Medulla oblongata (tissue), 1 donor: Measurements from ENCODE around the gene POM121L12.

ENCODE experiments used
- DNase-seq: peaks from one replicate; pipeline ENCODE4 v3.0.0-alpha.2; 2015; ENCODE audit errors: extremely low spot score

Gene POM121L12

GRCh38 chr7:53035499-53036412, at the start of gene POM121L12:
Gene POM121L12 (plus strand): TSS chr7:53035633. CDS start chr7:53035672, 39 bp downstream.
- DNase-seq: no peak

DNA sequence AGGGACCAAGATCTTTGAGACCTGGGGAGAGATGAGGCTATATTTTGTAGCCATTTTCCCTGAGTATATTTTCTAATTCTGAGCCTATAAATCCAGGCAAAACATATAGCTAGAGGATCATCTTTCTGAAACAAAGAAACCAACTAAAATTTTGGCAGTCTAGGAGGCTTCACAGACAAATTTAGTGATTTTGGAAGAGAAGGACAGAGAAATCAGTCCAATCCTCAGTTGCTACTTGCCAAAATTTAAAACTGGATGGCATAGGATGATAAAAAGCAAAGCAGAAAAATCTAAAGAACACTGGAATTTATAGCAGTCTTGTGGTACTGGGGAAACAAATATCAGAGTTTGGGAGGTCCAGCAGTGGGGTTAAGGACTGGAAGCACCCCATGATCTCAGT, 43.4 kb upstream of the POM121L12 start:
- DNase-seq: no peak

DNA sequence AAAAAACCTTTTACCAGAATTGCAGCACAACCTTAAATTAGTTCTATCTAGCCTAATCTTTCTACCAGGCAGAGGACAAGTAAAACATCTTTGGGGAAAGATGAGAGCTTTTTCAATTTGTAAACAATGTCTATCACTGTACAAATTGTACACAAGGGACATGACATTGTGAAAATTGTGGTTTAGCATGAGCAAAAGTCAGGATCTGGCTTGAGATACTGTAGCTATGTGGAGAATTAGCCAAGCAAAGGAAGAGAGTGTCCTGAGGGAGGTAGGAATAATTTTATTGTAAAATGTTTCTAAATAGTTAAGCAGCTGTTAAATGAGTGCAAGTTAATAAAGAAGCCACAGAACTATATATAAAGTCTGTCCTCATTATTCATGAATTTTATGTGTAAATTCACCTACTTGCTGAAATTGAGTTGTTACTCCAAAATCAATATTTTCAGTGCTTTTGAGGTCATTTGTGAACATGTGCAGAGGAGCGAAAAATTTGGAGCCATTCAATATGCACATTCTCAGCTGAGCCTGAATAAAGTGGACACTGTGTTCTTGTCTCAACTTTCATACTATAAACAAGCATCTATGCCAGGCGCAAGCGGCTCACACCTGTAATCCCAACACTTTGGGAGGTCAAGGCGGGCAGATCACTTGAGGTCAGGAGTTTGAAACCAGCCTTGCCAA, 42.8 kb upstream of the POM121L12 start:
- no peak for DNase-seq

DNA sequence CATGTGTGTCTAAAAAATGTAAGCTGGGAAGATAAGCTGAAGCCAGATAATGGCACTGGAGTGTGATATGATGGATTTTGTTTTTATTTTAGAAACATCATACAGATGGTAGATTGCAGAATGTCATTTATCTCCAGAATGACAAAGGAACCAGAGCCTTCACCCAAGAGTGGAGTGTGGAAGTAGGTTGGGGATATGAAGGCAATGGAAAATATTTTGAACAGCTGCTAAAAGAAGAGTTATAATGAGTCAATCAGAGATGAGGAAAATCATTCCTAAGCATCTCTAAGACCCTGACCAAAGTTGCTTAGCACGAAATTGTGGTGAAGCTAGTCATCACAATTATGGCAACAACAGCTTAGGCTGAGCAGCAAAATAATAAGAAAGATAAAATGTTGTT, 39.8 kb upstream of the POM121L12 start:
- no peak for DNase-seq

GRCh38 chr7:53001221-53001620, 34.2 kb upstream of the POM121L12 start:
- no peak for DNase-seq

GRCh38 chr7:53002389-53002788, 33.0 kb upstream of the POM121L12 start:
- no peak for DNase-seq

DNA sequence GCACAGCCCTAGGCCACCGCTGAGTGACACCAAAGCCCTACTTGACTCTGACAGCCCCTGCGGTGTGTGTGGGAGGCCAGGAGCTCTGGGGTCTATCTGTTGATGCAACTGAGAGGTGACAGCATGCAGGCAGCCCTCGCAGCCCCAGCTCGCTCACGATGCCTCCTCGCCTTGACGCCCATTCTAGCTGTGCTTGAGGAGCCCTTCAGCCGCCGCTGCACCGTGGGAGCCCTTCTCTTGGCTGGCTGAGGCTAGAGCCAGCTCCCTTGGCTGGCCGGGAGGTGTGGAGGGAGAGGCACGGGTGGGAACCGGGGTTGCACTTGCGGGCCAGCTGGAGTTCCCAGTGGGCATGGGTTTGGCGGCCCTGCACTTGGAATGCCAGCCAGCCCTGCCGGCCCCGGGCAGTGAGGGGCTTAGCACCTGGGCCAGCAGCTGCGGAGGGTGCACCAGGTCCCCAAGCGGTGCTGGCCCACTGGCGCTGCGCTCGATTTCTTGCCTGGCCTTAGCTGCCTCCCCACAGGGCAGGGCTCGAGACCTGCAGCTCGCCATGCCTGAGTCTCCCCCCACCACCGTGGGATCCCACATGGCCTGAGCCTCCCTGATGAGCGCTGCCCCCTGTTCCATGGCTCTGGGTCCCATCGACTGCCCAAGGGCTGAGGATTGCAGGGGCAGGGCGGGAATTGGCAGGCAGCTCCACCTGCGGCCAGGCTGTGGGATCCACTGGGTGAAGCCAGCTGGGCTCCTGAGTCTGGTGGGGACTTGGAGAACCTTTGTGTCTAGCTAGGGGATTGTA, 31.6 kb upstream of the POM121L12 start:
- no peak for DNase-seq

DNA sequence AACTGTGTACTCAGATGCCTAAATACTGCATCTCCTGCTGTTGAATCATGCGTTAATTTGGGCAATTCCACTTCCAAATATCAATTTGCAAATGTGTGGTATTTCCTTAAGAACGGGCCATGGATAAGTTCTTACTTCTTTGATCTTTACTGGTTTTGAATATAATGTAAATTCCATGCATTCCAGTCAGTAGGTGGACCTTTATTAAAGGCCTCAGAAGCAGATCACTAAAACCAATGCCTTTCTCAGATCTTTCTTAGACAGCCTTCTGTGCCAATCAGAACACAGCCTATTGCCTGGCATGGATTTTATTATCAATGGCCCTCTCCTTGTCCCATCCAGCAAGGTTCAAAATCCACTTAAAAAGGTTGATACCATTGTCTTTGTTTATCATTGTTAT, 21.5 kb upstream of the POM121L12 start:
- DNase-seq: no peak

- no peak for DNase-seq
These were observed 20.0 kb upstream of the POM121L12 start for GRCh38 chr7:53015463-53015862.

DNA sequence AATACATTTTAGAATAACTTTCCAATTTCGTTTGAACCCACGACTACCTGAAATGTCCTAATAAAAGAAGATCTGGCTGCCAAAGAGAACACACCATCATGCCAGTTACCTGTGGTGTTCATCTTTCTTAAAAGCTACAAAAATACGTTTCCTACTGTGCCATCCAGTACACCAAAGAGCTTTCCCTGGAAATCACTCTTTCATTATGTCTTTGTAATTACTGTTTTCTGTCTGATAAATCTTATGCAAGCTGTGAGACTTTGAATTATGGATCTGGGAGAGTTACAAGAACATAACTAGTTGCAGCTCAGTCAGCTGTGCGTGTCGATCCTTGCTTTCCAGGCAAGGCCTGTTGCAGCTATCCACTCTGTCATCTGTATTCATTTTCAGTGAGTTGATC, 12.5 kb upstream of the POM121L12 start:
- DNase-seq: no peak

- DNase-seq: peak; percentile 13
These were observed 13.2 kb downstream of the POM121L12 start for GRCh38 chr7:53048638-53049037.

GRCh38 chr7:53050433-53050832, 15.0 kb downstream of the POM121L12 start:
- no peak for DNase-seq

DNA sequence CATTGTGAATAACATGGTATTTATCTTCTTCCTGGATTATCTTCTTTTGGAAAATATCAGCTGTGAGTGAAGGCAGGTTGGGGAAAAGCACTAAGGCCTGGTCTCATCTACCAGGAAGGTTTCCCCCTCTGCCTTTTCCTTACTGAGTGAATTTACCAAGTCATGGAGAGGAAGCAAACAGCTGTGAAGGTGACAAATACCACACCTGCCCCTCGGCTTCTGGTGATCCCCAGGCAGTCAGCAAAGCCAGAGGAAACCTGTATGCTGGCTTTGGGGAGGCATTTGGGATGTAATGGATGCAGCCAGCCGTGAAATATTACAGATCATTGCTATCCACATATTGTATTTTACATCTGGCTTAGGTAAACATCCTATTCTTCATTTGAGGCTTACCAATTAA, 24.2 kb downstream of the POM121L12 start:
- no peak for DNase-seq

GRCh38 chr7:53060066-53060465, 24.6 kb downstream of the POM121L12 start:
- no peak for DNase-seq

DNA sequence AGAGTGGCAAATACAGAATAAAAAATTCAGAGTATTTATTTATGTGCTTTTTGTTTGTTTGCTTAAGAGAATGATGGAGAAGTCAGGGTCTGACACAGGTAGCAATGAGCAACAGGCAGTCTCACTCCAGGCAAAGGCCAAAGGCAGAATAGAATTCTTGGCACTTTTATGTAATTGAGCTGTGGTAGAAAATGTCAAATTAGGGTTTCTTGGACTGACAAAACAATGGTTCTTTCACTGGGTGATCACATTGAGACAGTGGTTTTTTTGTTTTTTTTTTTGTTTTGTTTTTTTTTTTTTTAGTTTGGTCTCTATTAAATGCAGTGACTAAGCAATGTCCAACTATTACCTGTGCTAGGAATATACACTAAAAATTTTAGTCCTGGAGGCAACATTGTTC, 27.4 kb downstream of the POM121L12 start:
- DNase-seq: peak; percentile 36

GRCh38 chr7:53068673-53069072, 33.2 kb downstream of the POM121L12 start:
- DNase-seq: no peak

- DNase-seq: no peak
These were observed 35.5 kb downstream of the POM121L12 start for GRCh38 chr7:53070883-53071282.
